Measurements from ENCODE around the gene GATAD1. TPM values are rescaled to one million over a fixed set of nuclear protein-coding genes. Genes with fewer than 3 reads are reported as not detected.

Gene GATAD1
- total and polyA plus RNA-seq, 2 experiments from 2014 or later, result 15.4 to 30.8 TPM

GRCh38 chr7:92413550-92413949, 33.7 kb upstream of the GATAD1 start:
- H3K9me2 ChIP-seq (ENCODE audit: insufficient read depth), result 0 out of 2 replicates have a peak, but pooled peaks cover 4% of the 10 kb centered on the region
- no peak overlapping the region for H3K4me3 ChIP-seq
- H3K27me3 ChIP-seq (ENCODE audit: insufficient read depth), result no peaks in the 10 kb centered on the region
- 0 out of 2 replicates have a peak, but pooled peaks cover 6% of the 10 kb centered on the region for H3K4me1 ChIP-seq (ENCODE audit: insufficient read depth)
- no peaks in the 10 kb centered on the region for H3K79me2 ChIP-seq (replicated peaks; ENCODE audit: insufficient read depth)
- no peak overlapping the region for H3K4me2 ChIP-seq
- TF ChIP-seq STAT1 (IDR thresholded peaks at IDR 0.05; ENCODE audit: unreplicated experiment) (no peak), ZNF331 (CRISPR knock-in tag; IDR thresholded peaks at IDR 0.05; ENCODE audit: low read depth) (no peak), CTCF (conservative IDR thresholded peaks at IDR 0.05; ENCODE audit: low read depth in 2 of 2) (no peak), POLR2AphosphoS5 (IDR thresholded peaks at IDR 0.05; ENCODE audit: low read depth) (no peak), NANOG (IDR thresholded peaks at IDR 0.05; ENCODE audit: borderline replicate concordance) (no peak), JUNB (IDR thresholded peaks at IDR 0.05; ENCODE audit: unreplicated experiment) (no peak), REST (IDR thresholded peaks at IDR 0.05; ENCODE audit: unreplicated experiment) (no peak), CREB1 (CRISPR knock-in tag; IDR thresholded peaks at IDR 0.05; ENCODE audit: low read depth) (no peak), ZNF462 (CRISPR knock-in tag; IDR thresholded peaks at IDR 0.05) (no peak), EZH2phosphoT487 (IDR thresholded peaks at IDR 0.05; ENCODE audit: unreplicated experiment) (no peak), ZNF114 (CRISPR knock-in tag; IDR thresholded peaks at IDR 0.05) (no peak)
- H2AFZ ChIP-seq, result peak overlapping the region; percentile 56; the same call in 1 of the 2 replicates
- H3K4me3 Mint-ChIP-seq, result no peak overlapping the region
- no peak overlapping the region for H3K27ac Mint-ChIP-seq
- H3K36me3 ChIP-seq (ENCODE audit: insufficient read depth), result no peaks in the 10 kb centered on the region
- no peak overlapping the region for H3K27ac ChIP-seq (ENCODE audit: low read depth)
- ATAC-seq (peak; percentile 45; the same call in 2 of the 3 replicates), DNase-seq (ENCODE audit: low spot score) (no peak)
- no peaks in the 10 kb centered on the region for H3K36me3 Mint-ChIP-seq (ENCODE audit: low read depth)
- no peaks in the 10 kb centered on the region for H4K20me1 ChIP-seq (replicated peaks; ENCODE audit: insufficient read depth)
- peaks cover 2% of the 10 kb centered on the region; the same call in 1 of the 3 replicates for H3K4me1 Mint-ChIP-seq
- no peaks in the 10 kb centered on the region for H3F3A ChIP-seq (replicated peaks; ENCODE audit: low read depth)
- H3K9me3 Mint-ChIP-seq, result no peaks in the 10 kb centered on the region
- no peaks in the 10 kb centered on the region for H3K27me3 Mint-ChIP-seq (ENCODE audit: insufficient read depth, low read depth, poor library complexity)

Measured in GM23338 (cell line).